IMR-90 (cell line): ENCODE data around the gene RFTN2. TPM values are rescaled to one million over a fixed set of nuclear protein-coding genes. Genes with fewer than 3 reads are reported as not detected.

Experiments used
- ATAC-seq: fragments of 200-7000 bp; cut with Tn5 transposase; 2 replicates; pipeline ENCODE4 v1.9.1; 2020; ENCODE audit warnings: low read depth, mild to moderate bottlenecking, moderate library complexity
- BruUV-seq: library from RNA; stranded (reverse); fragments of 400-500 nt; replicated peaks from 2 replicates; lab custom pipeline; 2021; lab: Mats Ljungman, UMichigan
- CTCF ChIA-PET: fragments of 300-600 bp; formaldehyde crosslinking; extraction: SDS; loops from one replicate; lab custom pipeline; 2021; ENCODE audit warnings: antibody characterized with exemption; lab: Yijun Ruan, JAX
- POLR2A ChIA-PET: fragments of 300-600 bp; sonication (Branson Sonifier 250); formaldehyde crosslinking; loops from one replicate; lab custom pipeline; 2022; ENCODE audit warnings: antibody characterized with exemption; ENCODE audit not compliant: unreplicated experiment; lab: Charles Lee
- DNase-seq: peaks from one replicate; pipeline ENCODE4 v3.0.0; 2013
- H2AFZ ChIP-seq: replicated peaks from 2 replicates; pipeline ENCODE3; 2013; ENCODE audit warnings: low read length, mild to moderate bottlenecking; ENCODE audit not compliant: poor library complexity
- H2AK5ac ChIP-seq: 2 replicates; pipeline ENCODE4 v1.6.1; 2013; ENCODE audit warnings: low read depth, low read length, inconsistent platforms
- H2AK9ac ChIP-seq: replicated peaks from 2 replicates; pipeline ENCODE3; 2013; ENCODE audit warnings: mild to moderate bottlenecking, low read depth, low read length, moderate library complexity; ENCODE audit not compliant: poor library complexity
- H2BK120ac ChIP-seq: 2 replicates; pipeline ENCODE4 v1.6.1; 2013; ENCODE audit warnings: low read depth, low read length, inconsistent platforms
- H2BK15ac ChIP-seq: 3 replicates; pipeline ENCODE4 v1.6.1; 2013; ENCODE audit warnings: low read depth, low read length, inconsistent platforms
- H2BK20ac ChIP-seq: 2 replicates; pipeline ENCODE4 v1.6.1; 2013; ENCODE audit warnings: low read depth, mild to moderate bottlenecking, inconsistent platforms, low read length, moderate library complexity
- H2BK5ac ChIP-seq: 2 replicates; pipeline ENCODE4 v1.6.1; 2013; ENCODE audit warnings: mild to moderate bottlenecking, low read depth, low read length, inconsistent platforms; ENCODE audit not compliant: poor library complexity, severe bottlenecking
- H3K14ac ChIP-seq: replicated peaks from 2 replicates; pipeline ENCODE4 v1.6.1; 2013; ENCODE audit warnings: low read depth, low read length, inconsistent platforms
- H3K18ac ChIP-seq: 2 replicates; pipeline ENCODE4 v1.6.1; 2013; ENCODE audit warnings: low read depth, low read length, control low read depth
- H3K23ac ChIP-seq: 2 replicates; pipeline ENCODE4 v1.6.1; 2013; ENCODE audit warnings: low read depth, low read length, inconsistent platforms
- H3K27ac ChIP-seq: 2 replicates; pipeline ENCODE4 v1.5.1; 2013; ENCODE audit warnings: mild to moderate bottlenecking, control low read depth, low read length; ENCODE audit not compliant: insufficient read depth
- H3K27me3 ChIP-seq: 2 replicates; pipeline ENCODE4 v1.6.1; 2013; ENCODE audit warnings: low read length; ENCODE audit not compliant: control insufficient read depth, insufficient read depth
- H3K36me3 ChIP-seq: 2 replicates; pipeline ENCODE4 v1.6.1; 2013; ENCODE audit warnings: low read length, mixed read lengths; ENCODE audit not compliant: control insufficient read depth, insufficient read depth
- H3K4ac ChIP-seq: 2 replicates; pipeline ENCODE4 v1.6.1; 2013; ENCODE audit warnings: low read depth, low read length, inconsistent platforms
- H3K4me1 ChIP-seq: 2 replicates; pipeline ENCODE4 v1.6.1; 2013; ENCODE audit warnings: low read length, mixed read lengths; ENCODE audit not compliant: control insufficient read depth, insufficient read depth
- H3K4me2 ChIP-seq: 2 replicates; pipeline ENCODE4 v1.6.1; 2013; ENCODE audit warnings: low read depth, mild to moderate bottlenecking, control low read depth, low read length, moderate library complexity
- H3K4me3 ChIP-seq: 2 replicates; pipeline ENCODE4 v1.5.1; 2013; ENCODE audit warnings: low read depth, mild to moderate bottlenecking, control low read depth, low read length, moderate library complexity; ENCODE audit not compliant: insufficient read depth
- H3K56ac ChIP-seq: 2 replicates; pipeline ENCODE4 v1.6.1; 2013; ENCODE audit warnings: low read length, inconsistent platforms; ENCODE audit not compliant: insufficient read depth; ENCODE audit errors: extremely low read depth
- H3K79me1 ChIP-seq, 2 experiments: 2 replicates each; pipeline ENCODE4 v1.6.1; 2013; ENCODE audit warnings: low read length in 2 of 2, inconsistent platforms in 1 of 2, low read depth in 1 of 2
- H3K9ac ChIP-seq: 2 replicates; pipeline ENCODE4 v1.6.1; 2013; ENCODE audit warnings: low read depth, low read length, control low read depth
- H3K9me1 ChIP-seq: 2 replicates; pipeline ENCODE4 v1.6.1; 2013; ENCODE audit warnings: low read length, inconsistent platforms; ENCODE audit not compliant: insufficient read depth
- H3K9me3 ChIP-seq: 2 replicates; pipeline ENCODE4 v1.6.1; 2013; ENCODE audit warnings: low read length; ENCODE audit not compliant: control insufficient read depth, insufficient read depth
- H4K20me1 ChIP-seq: 2 replicates; pipeline ENCODE4 v1.6.1; 2013; ENCODE audit warnings: low read length, inconsistent platforms; ENCODE audit not compliant: insufficient read depth
- H4K5ac ChIP-seq: 2 replicates; pipeline ENCODE4 v1.6.1; 2013; ENCODE audit warnings: mild to moderate bottlenecking, low read depth, low read length, control low read depth
- H4K8ac ChIP-seq, 2 experiments: 2 replicates each; pipeline ENCODE4 v1.6.1; 2013; ENCODE audit warnings: low read depth in 2 of 2, low read length in 2 of 2, control low read depth in 1 of 2, inconsistent platforms in 1 of 2
- H4K91ac ChIP-seq: 2 replicates; pipeline ENCODE4 v1.6.1; 2013; ENCODE audit warnings: low read depth, low read length, inconsistent platforms; ENCODE audit not compliant: insufficient read depth
- BHLHE40 ChIP-seq: fragments of 150-350 bp; IDR thresholded peaks from 2 replicates; pipeline ENCODE4 v1.6.1; 2016; ENCODE audit warnings: mild to moderate bottlenecking, low read depth, low read length
- CEBPB ChIP-seq: IDR thresholded peaks from 2 replicates; pipeline ENCODE4 v1.6.1; 2012; ENCODE audit warnings: low read depth, low read length, improper control_type of control experiment
- CTCF ChIP-seq: conservative IDR thresholded peaks from 2 replicates; pipeline ENCODE4 v1.5.1; 2012; ENCODE audit warnings: mild to moderate bottlenecking, low read depth, low read length, improper control_type of control experiment
- ELK1 ChIP-seq: fragments of 150-350 bp; IDR thresholded peaks from 2 replicates; pipeline ENCODE4 v1.6.1; 2016; ENCODE audit warnings: low read depth, mild to moderate bottlenecking, low read length, moderate library complexity, borderline replicate concordance
- FOS ChIP-seq: fragments of 150-350 bp; IDR thresholded peaks from 2 replicates; pipeline ENCODE4 v1.6.1; 2016; ENCODE audit warnings: low read depth, low read length
- MAFK ChIP-seq: IDR thresholded peaks from 2 replicates; pipeline ENCODE4 v1.6.1; 2012; ENCODE audit warnings: low read depth, low read length, improper control_type of control experiment
- MAZ ChIP-seq: IDR thresholded peaks from 2 replicates; pipeline ENCODE4 v1.6.1; 2012; ENCODE audit warnings: low read depth, mild to moderate bottlenecking, low read length, improper control_type of control experiment, moderate library complexity, borderline replicate concordance
- MXI1 ChIP-seq: IDR thresholded peaks from 2 replicates; pipeline ENCODE4 v1.6.1; 2012; ENCODE audit warnings: low read depth, mild to moderate bottlenecking, low read length, moderate library complexity, borderline replicate concordance
- NFE2L2 ChIP-seq: fragments of 150-350 bp; IDR thresholded peaks from 2 replicates; pipeline ENCODE4 v1.6.1; 2016; ENCODE audit warnings: low read depth, mild to moderate bottlenecking, low read length
- RAD21 ChIP-seq: IDR thresholded peaks from 2 replicates; pipeline ENCODE4 v1.6.1; 2012; ENCODE audit warnings: low read length, improper control_type of control experiment
- RCOR1 ChIP-seq: IDR thresholded peaks from 2 replicates; pipeline ENCODE4 v1.6.1; 2012; ENCODE audit warnings: mild to moderate bottlenecking, low read length, improper control_type of control experiment; ENCODE audit not compliant: insufficient replicate concordance
- RFX5 ChIP-seq: IDR thresholded peaks from 2 replicates; pipeline ENCODE4 v1.8.0; 2012; ENCODE audit warnings: low read depth, mild to moderate bottlenecking, low read length, moderate library complexity
- SMC3 ChIP-seq: fragments of 150-350 bp; IDR thresholded peaks from 2 replicates; pipeline ENCODE4 v1.6.1; 2016; ENCODE audit warnings: low read depth, mild to moderate bottlenecking, antibody characterized with exemption, low read length, moderate library complexity
- USF2 ChIP-seq: fragments of 150-350 bp; IDR thresholded peaks from 2 replicates; pipeline ENCODE4 v1.6.1; 2017; ENCODE audit warnings: mild to moderate bottlenecking, antibody characterized with exemption, low read length, low read depth
- WGBS, 2 experiments: methylation state at CpG; one replicate each; pipeline versions ENCODE4 v1.1.5 to v1.1.7; 2013; ENCODE audit warnings: missing lambda C conversion rate in 2 of 2; ENCODE audit not compliant: insufficient read length in 1 of 2; ENCODE audit errors: extremely low coverage in 2 of 2; 5-methylcytosine and 5-hydroxymethylcytosine counted together
- dilution Hi-C: fragments of 300-500 bp; cut with HindIII; formaldehyde crosslinking; loops from one replicate; pipeline ENCODE4 v1.14.3; 2018; ENCODE audit warnings: low sequenced_read_pairs; ENCODE audit not compliant: unreplicated experiment
- in situ Hi-C: fragments of 300-500 bp; cut with MboI; formaldehyde crosslinking; loops from 3 replicates; pipeline ENCODE4 v1.14.3; 2019; ENCODE audit warnings: low sequenced_read_pairs, inconsistent platforms, mixed read lengths
- intact Hi-C: fragments of 100-400 bp; cut with micrococcal nuclease; formaldehyde crosslinking; loops from 2 replicates; pipeline ENCODE4 v1.10.0; 2022
- polyA plus RNA-seq, 3 experiments: library from polyadenylated mRNA; depleted of rRNA; stranded (reverse); fragments of >200 nt; gene quantifications; 2 replicates each; pipeline ENCODE4 v1.2.3, GENCODE V29; 2012; ENCODE audit warnings: low replicate concordance in 1 of 3
- total RNA-seq: library from RNA; depleted of rRNA; stranded (reverse); fragments of >200 nt; gene quantifications from 2 replicates; pipeline ENCODE4 v1.2.3, GENCODE V29; 2012

Gene RFTN2
- total and polyA plus RNA-seq, 2 of the 4 experiments (the other 2 are of a cell fraction) = 0.44 to 2.3 TPM

GRCh38 chr2:197641666-197642065, 33.7 kb downstream of the RFTN2 start:
- no peak overlapping the region for H4K8ac ChIP-seq
- no peak overlapping the region for H3K4ac ChIP-seq
- no peak overlapping the region for H3K14ac ChIP-seq
- H2AK9ac ChIP-seq = no peak overlapping the region
- BruUV-seq = no TSS peak
- H4K20me1 ChIP-seq = no peaks in the 10 kb centered on the region
- H3K9ac ChIP-seq = no peak overlapping the region
- dilution Hi-C loops (no loop called here), intact Hi-C loops (no loop called here), in situ Hi-C loops (no loop called here)
- CTCF ChIA-PET = no interaction called here
- no peaks in the 10 kb centered on the region for H3K9me3 ChIP-seq
- H2BK15ac ChIP-seq = no peak overlapping the region
- H3K9me1 ChIP-seq = no peaks in the 10 kb centered on the region
- no peak overlapping the region for H4K5ac ChIP-seq
- WGBS, 2 experiments = no CpG with 5 or more reads among the region's 3 CpGs
- no peak overlapping the region for H2AK5ac ChIP-seq
- no peak overlapping the region for H3K27ac ChIP-seq
- H3K23ac ChIP-seq = no peak overlapping the region
- H3K27me3 ChIP-seq = no peaks in the 10 kb centered on the region
- TF ChIP-seq MAFK (no peak), RCOR1 (no peak), CTCF (no peak), RFX5 (no peak), CEBPB (no peak), ELK1 (no peak), BHLHE40 (no peak), RAD21 (no peak), USF2 (no peak), MAZ (no peak), MXI1 (no peak), NFE2L2 (no peak), SMC3 (no peak), FOS (no peak)
- no peak overlapping the region for H4K91ac ChIP-seq
- no peak overlapping the region for H3K18ac ChIP-seq
- peaks cover 5% of the 10 kb centered on the region; the same call in 1 of the 2 replicates for H3K36me3 ChIP-seq
- no peak overlapping the region for H2BK5ac ChIP-seq
- no peak overlapping the region for H3K4me2 ChIP-seq
- no peaks in the 10 kb centered on the region for H3K79me1 ChIP-seq
- no peaks in the 10 kb centered on the region for H3K4me1 ChIP-seq
- no peak overlapping the region for H3K56ac ChIP-seq
- H2BK20ac ChIP-seq = no peak overlapping the region
- POLR2A ChIA-PET = no interaction called here
- ATAC-seq (no peak), DNase-seq (no peak)
- H2AFZ ChIP-seq = no peak overlapping the region
- H3K4me3 ChIP-seq = no peak overlapping the region
- H2BK120ac ChIP-seq = no peak overlapping the region
